ENCODE results near the gene EYA2.

GRCh38 chr20:46995561-46996142 is 101.0 kb downstream of the EYA2 start:
- TF ChIP-seq CTCF (IDR thresholded peaks at IDR 0.05) (no peak), POLR2A (IDR thresholded peaks at IDR 0.05) (no peak)

Data from sigmoid colon (tissue), 3 donors.